ENCODE results near the gene C1QL1. TPM values are rescaled to one million over a fixed set of nuclear protein-coding genes. Genes with fewer than 3 reads are reported as not detected.

The C1QL1 gene
- total and polyA plus RNA-seq, 9 of the 15 experiments (the other 6 are each of a cell fraction or from before 2014, with no cell fraction given): 0.07 to 0.12 (median 0.09) TPM; not detected in 6

- TF ChIP-seq BRCA1 (IDR thresholded peaks at IDR 0.05): no peak
- no peak for TF ChIP-seq BRCA1 (CRISPR knock-in tag; IDR thresholded peaks at IDR 0.05)
- TF ChIP-seq KLF13 (tag; IDR thresholded peaks at IDR 0.05; ENCODE audit: borderline replicate concordance, low read depth): no peak
- no peak for TF ChIP-seq ZNF263 (CRISPR knock-in tag; IDR thresholded peaks at IDR 0.05; ENCODE audit: borderline replicate concordance)
- no peak for TF ChIP-seq MEF2A (IDR thresholded peaks at IDR 0.05; ENCODE audit: control insufficient read depth, low read depth, low read length)
- TF ChIP-seq POLR2G (IDR thresholded peaks at IDR 0.05; ENCODE audit: low read depth, low read length): peak; percentile 48; the same call in 1 of the 2 replicates
- TF ChIP-seq, protein P1, sequence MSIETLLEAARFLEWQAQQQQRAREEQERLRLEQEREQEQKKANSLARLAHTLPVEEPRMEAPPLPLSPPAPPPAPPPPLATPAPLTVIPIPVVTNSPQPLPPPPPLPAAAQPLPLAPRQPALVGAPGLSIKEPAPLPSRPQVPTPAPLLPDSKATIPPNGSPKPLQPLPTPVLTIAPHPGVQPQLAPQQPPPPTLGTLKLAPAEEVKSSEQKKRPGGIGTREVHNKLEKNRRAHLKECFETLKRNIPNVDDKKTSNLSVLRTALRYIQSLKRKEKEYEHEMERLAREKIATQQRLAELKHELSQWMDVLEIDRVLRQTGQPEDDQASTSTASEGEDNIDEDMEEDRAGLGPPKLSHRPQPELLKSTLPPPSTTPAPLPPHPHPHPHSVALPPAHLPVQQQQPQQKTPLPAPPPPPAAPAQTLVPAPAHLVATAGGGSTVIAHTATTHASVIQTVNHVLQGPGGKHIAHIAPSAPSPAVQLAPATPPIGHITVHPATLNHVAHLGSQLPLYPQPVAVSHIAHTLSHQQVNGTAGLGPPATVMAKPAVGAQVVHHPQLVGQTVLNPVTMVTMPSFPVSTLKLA (conservative IDR thresholded peaks at IDR 0.05): no peak
- TF ChIP-seq MAFF (IDR thresholded peaks at IDR 0.05; ENCODE audit: low read length): no peak
- TF ChIP-seq RBM14 (IDR thresholded peaks at IDR 0.05; ENCODE audit: borderline replicate concordance, insufficient read depth, low read depth, low read length): no peak
- TF ChIP-seq CREB3L1 (IDR thresholded peaks at IDR 0.05; ENCODE audit: borderline replicate concordance, low read depth): no peak
- TF ChIP-seq MYNN (IDR thresholded peaks at IDR 0.05): 0 out of 2 replicates have a peak, but pooled peaks have one; percentile 38
- TF ChIP-seq MYNN (CRISPR knock-in tag; IDR thresholded peaks at IDR 0.05): no peak
These were observed 42.1 kb downstream of the C1QL1 start (continued) for GRCh38 chr17:44925731-44926697.

Data from K562 (cell line).